Upper lobe of left lung (tissue), 6 donors: ENCODE results near the gene NXT1. TPM values are rescaled to one million over a fixed set of nuclear protein-coding genes. Genes with fewer than 3 reads are reported as not detected.

Experiments
- ATAC-seq, 2 donors: fragments of 200-7000 bp; cut with Tn5 transposase; one replicate each; pipeline ENCODE4 v1.9.1; 2022; ENCODE audit warnings: mild to moderate bottlenecking in 2 of 2, moderate library complexity in 2 of 2; ENCODE audit not compliant: low FRiP score in 2 of 2
- DNase-seq, 2 donors: peaks; one replicate each; pipeline ENCODE4 v3.0.0-alpha.2; 2019 to 2020
- H3K27ac ChIP-seq, 4 donors: fragments of 200-600 bp; sonication (generic); one replicate each; pipeline ENCODE4 v1.5.1; 2016 to 2019
- H3K27me3 ChIP-seq, 4 donors: fragments of 200-600 bp; sonication (generic); one replicate each; pipeline ENCODE4 v1.5.1; 2017 to 2019
- H3K36me3 ChIP-seq, 4 donors: fragments of 200-600 bp; sonication (generic); one replicate each; pipeline ENCODE4 v1.5.1; 2016 to 2019
- H3K4me1 ChIP-seq, 4 donors: fragments of 200-600 bp; sonication (generic); one replicate each; pipeline ENCODE4 v1.5.1; 2018 to 2019
- H3K4me3 ChIP-seq, 4 donors: fragments of 200-600 bp; sonication (generic); one replicate each; pipeline ENCODE4 v1.5.1; 2017 to 2019; ENCODE audit warnings: mild to moderate bottlenecking in 2 of 4, moderate library complexity in 1 of 4
- H3K9me3 ChIP-seq, 4 donors: fragments of 200-600 bp; sonication (generic); one replicate each; pipeline ENCODE4 v1.5.1; 2018 to 2019
- EP300 ChIP-seq, 4 donors: sonication (generic); formaldehyde crosslinking; IDR thresholded peaks; one replicate each; pipeline ENCODE4 v1.5.1; 2017; ENCODE audit warnings: antibody characterized with exemption in 4 of 4, control low read depth in 2 of 4
- POLR2A ChIP-seq, 4 donors: fragments of 450-650 bp; IDR thresholded peaks; one replicate each; pipeline ENCODE4 v1.5.1; 2016 to 2017; ENCODE audit warnings: antibody characterized with exemption in 4 of 4, mild to moderate bottlenecking in 2 of 4
- POLR2AphosphoS5 ChIP-seq, 2 donors: sonication (generic); formaldehyde crosslinking; IDR thresholded peaks; one replicate each; pipeline ENCODE4 v1.5.1; 2017; ENCODE audit warnings: antibody characterized with exemption in 2 of 2
- WGBS, 2 donors: methylation state at CpG; one replicate each; pipeline ENCODE4 v1.1.5; 2017 to 2018; 5-methylcytosine and 5-hydroxymethylcytosine counted together
- total RNA-seq, 6 donors: library from RNA; depleted of rRNA in 4 of 6; stranded (reverse); fragments of >200 nt in 4 of 6; gene quantifications; one replicate each; pipeline versions ENCODE4 v1.1.0 to v1.2.1, GENCODE V29; 2016 to 2021
- TF ChIP-seq, protein P1 (sequence below), 6 experiments: fragments of 450-650 bp in 4 of 6; fragments of 200-600 bp in 2 of 6; sonication (generic) in 2 of 6; IDR thresholded peaks; one replicate each; pipeline ENCODE4 v1.5.1; 2016 to 2019; ENCODE audit warnings: antibody characterized with exemption in 6 of 6
- donor health status: DM: no; HTN: no; CAD: no; lungs with moderate emphysema.
- donor health status: DM: no; HTN: yes; CAD: no; lungs with severe emphysema.

The NXT1 gene
- total RNA-seq, 6 donors from 2014 or later: 7.3 to 39.4 (median 17.9) TPM

DNA sequence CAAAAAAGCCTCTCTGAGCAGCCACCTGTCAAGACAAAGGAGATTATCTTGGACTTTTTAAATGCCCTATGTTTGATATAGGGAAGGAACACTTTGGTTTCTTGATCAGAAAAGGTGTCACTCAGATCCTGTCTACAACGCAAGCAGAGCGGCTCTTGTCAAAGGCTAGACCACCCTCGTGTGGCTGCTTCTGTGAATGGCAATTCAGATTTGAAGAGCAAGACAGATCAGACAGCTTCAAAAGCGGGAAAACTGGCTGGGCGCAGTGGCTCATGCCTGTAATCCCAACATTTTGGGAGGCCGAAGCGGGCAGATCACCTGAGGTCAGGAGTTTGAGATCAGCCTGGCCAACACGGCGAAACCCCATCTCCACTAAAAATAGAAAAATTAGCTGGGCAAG is 10.1 kb upstream of the NXT1 start:
- Histone ChIP-seq H3K4me1 (peaks cover 0 to 4% (median 0%) of the 10 kb centered on the region in 4 donors), H3K9me3 (no peaks in the 10 kb centered on the region), H3K36me3 (no peaks in the 10 kb centered on the region), H3K4me3 (no peak overlapping the region), H3K27ac (no peak overlapping the region), H3K27me3 (no peaks in the 10 kb centered on the region)
- TF ChIP-seq EP300 (IDR thresholded peaks at IDR 0.05): no peak
- TF ChIP-seq, protein P1, sequence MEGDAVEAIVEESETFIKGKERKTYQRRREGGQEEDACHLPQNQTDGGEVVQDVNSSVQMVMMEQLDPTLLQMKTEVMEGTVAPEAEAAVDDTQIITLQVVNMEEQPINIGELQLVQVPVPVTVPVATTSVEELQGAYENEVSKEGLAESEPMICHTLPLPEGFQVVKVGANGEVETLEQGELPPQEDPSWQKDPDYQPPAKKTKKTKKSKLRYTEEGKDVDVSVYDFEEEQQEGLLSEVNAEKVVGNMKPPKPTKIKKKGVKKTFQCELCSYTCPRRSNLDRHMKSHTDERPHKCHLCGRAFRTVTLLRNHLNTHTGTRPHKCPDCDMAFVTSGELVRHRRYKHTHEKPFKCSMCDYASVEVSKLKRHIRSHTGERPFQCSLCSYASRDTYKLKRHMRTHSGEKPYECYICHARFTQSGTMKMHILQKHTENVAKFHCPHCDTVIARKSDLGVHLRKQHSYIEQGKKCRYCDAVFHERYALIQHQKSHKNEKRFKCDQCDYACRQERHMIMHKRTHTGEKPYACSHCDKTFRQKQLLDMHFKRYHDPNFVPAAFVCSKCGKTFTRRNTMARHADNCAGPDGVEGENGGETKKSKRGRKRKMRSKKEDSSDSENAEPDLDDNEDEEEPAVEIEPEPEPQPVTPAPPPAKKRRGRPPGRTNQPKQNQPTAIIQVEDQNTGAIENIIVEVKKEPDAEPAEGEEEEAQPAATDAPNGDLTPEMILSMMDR (IDR thresholded peaks at IDR 0.05): peak; percentile 54 to 71 (median 64)
- peak in 1 of 2 donors; percentile 13 for TF ChIP-seq POLR2AphosphoS5 (IDR thresholded peaks at IDR 0.05)
- no peak for TF ChIP-seq POLR2A (IDR thresholded peaks at IDR 0.05)
- ATAC-seq (peak; percentile 68 to 83), DNase-seq (peak in 1 of 2 donors; percentile 63)
- WGBS, 2 donors: 29 to 32% methylated on average over 9 of the region's 9 CpGs

DNA sequence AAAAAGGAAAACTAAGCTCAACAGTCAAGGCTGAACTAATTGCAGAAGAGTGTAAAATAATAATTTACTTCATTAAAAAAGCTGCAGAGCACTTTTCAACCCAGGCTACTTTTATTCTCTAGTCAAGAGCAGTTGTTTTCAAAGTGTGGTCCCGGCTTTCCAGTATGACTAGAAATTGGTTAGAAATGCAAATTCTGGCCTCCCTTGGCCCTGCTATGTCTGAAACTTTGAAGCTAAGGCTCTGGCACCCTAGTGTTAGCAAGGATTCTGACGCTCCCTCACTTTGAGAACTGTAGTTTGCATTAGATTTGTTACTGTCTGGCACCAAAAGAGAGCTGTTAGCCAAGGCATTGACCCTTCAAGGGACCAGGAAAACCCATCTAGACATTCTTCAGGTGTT is 9.5 kb upstream of the NXT1 start:
- Histone ChIP-seq H3K36me3 (no peaks in the 10 kb centered on the region), H3K27me3 (no peaks in the 10 kb centered on the region), H3K4me3 (no peak overlapping the region), H3K4me1 (peaks cover 0 to 4% (median 0%) of the 10 kb centered on the region in 4 donors), H3K9me3 (no peaks in the 10 kb centered on the region), H3K27ac (no peak overlapping the region)
- no peak for DNase-seq
- TF ChIP-seq POLR2AphosphoS5 (IDR thresholded peaks at IDR 0.05) (no peak), EP300 (IDR thresholded peaks at IDR 0.05) (no peak), POLR2A (IDR thresholded peaks at IDR 0.05) (no peak)
- TF ChIP-seq, protein P1 (IDR thresholded peaks at IDR 0.05): no peak
- 79 to 83% methylated on average over 2 of the region's 2 CpGs for WGBS, 2 donors
- no peak for ATAC-seq

DNA sequence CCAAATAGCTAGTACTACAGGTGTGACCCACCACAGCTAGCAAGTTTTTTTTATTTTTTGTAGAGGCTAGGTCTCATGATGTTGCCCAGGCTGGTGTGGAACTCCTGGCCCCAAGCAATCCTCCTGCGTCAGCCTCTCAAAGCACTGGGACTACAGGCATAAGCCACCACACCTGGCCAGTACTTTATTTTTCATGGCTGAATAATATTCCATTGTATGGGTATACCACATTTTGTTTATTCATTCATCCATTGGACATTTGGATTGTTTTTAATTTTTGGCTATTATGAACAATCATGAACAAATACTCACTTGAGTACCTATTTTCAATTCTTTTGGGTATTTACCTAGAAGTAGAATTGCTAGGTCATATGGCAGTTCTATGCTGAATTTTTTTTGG is 7.0 kb upstream of the NXT1 start:
- Histone ChIP-seq H3K4me1 (peaks cover 0 to 4% (median 0%) of the 10 kb centered on the region in 4 donors), H3K36me3 (no peaks in the 10 kb centered on the region), H3K9me3 (no peaks in the 10 kb centered on the region), H3K27me3 (no peaks in the 10 kb centered on the region), H3K27ac (no peak overlapping the region), H3K4me3 (no peak overlapping the region)
- DNase-seq (no peak), ATAC-seq (no peak)
- WGBS, 2 donors: 90 to 100% methylated on average over 1 of the region's 1 CpG
- TF ChIP-seq POLR2AphosphoS5 (IDR thresholded peaks at IDR 0.05) (no peak), EP300 (IDR thresholded peaks at IDR 0.05) (no peak)
- TF ChIP-seq, protein P1 (IDR thresholded peaks at IDR 0.05): no peak

DNA sequence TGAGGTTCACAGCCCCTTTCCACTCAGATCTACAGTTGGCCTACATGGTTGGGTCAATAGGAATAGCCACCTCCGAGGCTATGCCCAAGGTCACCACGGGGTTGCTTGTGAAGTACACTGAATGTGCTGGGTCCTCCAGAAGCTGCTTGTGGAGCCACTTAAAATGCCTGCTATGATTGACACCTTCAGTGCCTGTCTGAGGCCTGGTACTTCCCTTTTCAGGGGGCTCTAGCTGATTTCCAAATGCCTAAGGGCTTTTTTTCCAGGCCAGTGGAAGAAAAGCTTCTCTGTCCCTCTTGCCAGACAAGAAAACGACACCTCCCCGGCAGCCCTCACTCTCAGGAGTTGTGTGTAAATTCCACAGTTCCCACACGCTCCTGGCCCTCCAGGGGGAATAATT is 6.3 kb upstream of the NXT1 start:
- Histone ChIP-seq H3K36me3 (no peaks in the 10 kb centered on the region), H3K9me3 (no peaks in the 10 kb centered on the region), H3K27ac (no peak overlapping the region), H3K4me3 (no peak overlapping the region), H3K4me1 (peaks cover 4 to 9% (median 4%) of the 10 kb centered on the region in 4 donors), H3K27me3 (no peaks in the 10 kb centered on the region)
- WGBS, 2 donors: 49 to 73% methylated on average over 5 of the region's 5 CpGs
- ATAC-seq (no peak), DNase-seq (no peak)
- TF ChIP-seq POLR2A (IDR thresholded peaks at IDR 0.05) (no peak), EP300 (IDR thresholded peaks at IDR 0.05) (no peak), POLR2AphosphoS5 (IDR thresholded peaks at IDR 0.05) (no peak)
- TF ChIP-seq, protein P1 (IDR thresholded peaks at IDR 0.05): no peak

DNA sequence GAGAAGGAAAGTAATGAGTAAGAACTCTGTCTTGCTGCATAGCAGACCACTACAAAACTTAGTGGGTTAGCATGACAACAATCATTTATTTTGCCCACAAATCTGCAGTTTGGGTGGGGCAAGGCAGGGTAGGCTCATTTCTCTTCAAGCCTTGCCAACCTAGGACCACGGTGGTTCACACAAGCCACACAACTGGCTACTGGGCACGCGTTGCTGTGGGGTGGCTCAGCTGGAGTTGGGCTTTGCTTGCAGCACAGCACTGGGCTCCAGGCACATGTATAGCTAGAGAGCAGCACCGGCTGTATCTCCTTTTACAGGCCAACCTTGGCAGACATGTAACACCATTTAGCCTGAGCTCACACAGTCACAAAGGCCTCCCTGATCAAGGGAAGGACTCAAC is 4.6 kb upstream of the NXT1 start:
- no peaks in the 10 kb centered on the region for H3K9me3 ChIP-seq
- 95% methylated on average over 4 of the region's 4 CpGs; no CpG with 5 or more reads in 1 of the 2 donors for WGBS, 2 donors
- H3K27me3 ChIP-seq: no peaks in the 10 kb centered on the region
- no peak overlapping the region for H3K4me3 ChIP-seq
- peaks cover 5 to 11% (median 7%) of the 10 kb centered on the region in 4 donors for H3K4me1 ChIP-seq
- DNase-seq: no peak
- H3K27ac ChIP-seq: no peak overlapping the region
- H3K36me3 ChIP-seq: no peaks in the 10 kb centered on the region
- ATAC-seq: no peak
- no peak for TF ChIP-seq EP300 (IDR thresholded peaks at IDR 0.05)
